Psoas muscle (tissue), 8 donors: ENCODE results near the gene DPP10. TPM values are rescaled to one million over a fixed set of nuclear protein-coding genes. Genes with fewer than 3 reads are reported as not detected.

Experiments
- ATAC-seq, 4 donors: fragments of 200-7000 bp; cut with Tn5 transposase; one replicate each; pipeline ENCODE4 v1.9.1; 2020; ENCODE audit warnings: moderate library complexity in 3 of 4, mild to moderate bottlenecking in 2 of 4
- DNase-seq, 2 donors: peaks; one replicate each; pipeline ENCODE4 v3.0.0-alpha.2; 2020
- H3K27ac ChIP-seq: fragments of 200-600 bp; one replicate; pipeline ENCODE4 v1.8.0; 2022
- H3K27me3 ChIP-seq, 3 donors: fragments of 200-600 bp in 1 of 3; one replicate each; pipeline versions ENCODE4 v1.6.1 to v1.8.0; 2013 to 2022; ENCODE audit warnings: low read length in 2 of 3, mild to moderate bottlenecking in 2 of 3, moderate library complexity in 1 of 3; ENCODE audit not compliant: insufficient read depth in 3 of 3
- H3K36me3 ChIP-seq, 2 donors: fragments of 200-600 bp in 1 of 2; one replicate each; pipeline versions ENCODE4 v1.6.1 to v1.8.0; 2013 to 2022; ENCODE audit warnings: low read depth in 1 of 2, mild to moderate bottlenecking in 1 of 2, moderate library complexity in 1 of 2; ENCODE audit not compliant: insufficient read depth in 1 of 2
- H3K4me1 ChIP-seq: fragments of 200-600 bp; one replicate; pipeline ENCODE4 v1.8.0; 2022
- H3K4me3 ChIP-seq: fragments of 200-600 bp; one replicate; pipeline ENCODE4 v1.8.0; 2022; ENCODE audit warnings: mild to moderate bottlenecking
- H3K9me3 ChIP-seq: fragments of 200-600 bp; one replicate; pipeline ENCODE4 v1.8.0; 2022
- WGBS, 3 donors: extraction: QIAGEN DNeasy Blood & Tissue Kit; methylation state at CpG; one replicate each; pipeline versions ENCODE4 v1.1.6 to v1.1.7; 2013; 5-methylcytosine and 5-hydroxymethylcytosine counted together
- intact Hi-C, 2 donors: fragments of 100-400 bp; cut with DNase I; formaldehyde crosslinking; loops; one replicate each; pipeline versions ENCODE4 v1.11.0 to v1.14.2; 2022
- polyA plus RNA-seq, 3 donors: library from polyadenylated mRNA; stranded (reverse); fragments of 200-250 nt; gene quantifications; one replicate each; pipeline ENCODE4 v1.2.3, GENCODE V29; 2013
- total RNA-seq, 4 donors: library from RNA; stranded (reverse); fragmentation: NEBNext Ultra II Directional in 2 of 4; extraction: Animal tissue kit (Norgen Biotek cat#: 25700) in 2 of 4; gene quantifications; one replicate each; pipeline versions ENCODE4 v1.2.1 to v1.2.4, GENCODE V29; 2021 to 2023
- TF ChIP-seq, protein P1 (sequence below): fragments of 200-600 bp; IDR thresholded peaks from one replicate; pipeline ENCODE4 v1.8.0; 2022; ENCODE audit warnings: antibody characterized with exemption
- donor health status: healthy with polysubstance abuse.
- donor health status: DM: no; HTN: no; CAD: no; lungs with moderate emphysema.
- donor health status: Bipolar disorder and iron deficiency.
- donor health status: healthy.
- donor health status: DM: yes; HTN: yes; CAD: no.
- donor health status: DM: no; HTN: no; CAD: no.
- donor health status: DM: no; HTN: no; CAD: no.
- donor health status: DM: yes; HTN: yes; CAD: no.

Gene DPP10
- total and polyA plus RNA-seq, 7 donors = 0.01 to 0.11 TPM; not detected in 5

GRCh38 chr2:114545052-114545451 is 102.6 kb downstream of the DPP10 start:
- H3K36me3 ChIP-seq = no peaks in the 10 kb centered on the region
- no peak overlapping the region for H3K27ac ChIP-seq
- ATAC-seq = no peak
- H3K27me3 ChIP-seq = peaks cover 0 to 4% (median 0%) of the 10 kb centered on the region in 3 donors
- TF ChIP-seq, protein P1, sequence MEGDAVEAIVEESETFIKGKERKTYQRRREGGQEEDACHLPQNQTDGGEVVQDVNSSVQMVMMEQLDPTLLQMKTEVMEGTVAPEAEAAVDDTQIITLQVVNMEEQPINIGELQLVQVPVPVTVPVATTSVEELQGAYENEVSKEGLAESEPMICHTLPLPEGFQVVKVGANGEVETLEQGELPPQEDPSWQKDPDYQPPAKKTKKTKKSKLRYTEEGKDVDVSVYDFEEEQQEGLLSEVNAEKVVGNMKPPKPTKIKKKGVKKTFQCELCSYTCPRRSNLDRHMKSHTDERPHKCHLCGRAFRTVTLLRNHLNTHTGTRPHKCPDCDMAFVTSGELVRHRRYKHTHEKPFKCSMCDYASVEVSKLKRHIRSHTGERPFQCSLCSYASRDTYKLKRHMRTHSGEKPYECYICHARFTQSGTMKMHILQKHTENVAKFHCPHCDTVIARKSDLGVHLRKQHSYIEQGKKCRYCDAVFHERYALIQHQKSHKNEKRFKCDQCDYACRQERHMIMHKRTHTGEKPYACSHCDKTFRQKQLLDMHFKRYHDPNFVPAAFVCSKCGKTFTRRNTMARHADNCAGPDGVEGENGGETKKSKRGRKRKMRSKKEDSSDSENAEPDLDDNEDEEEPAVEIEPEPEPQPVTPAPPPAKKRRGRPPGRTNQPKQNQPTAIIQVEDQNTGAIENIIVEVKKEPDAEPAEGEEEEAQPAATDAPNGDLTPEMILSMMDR = no peak
- H3K4me3 ChIP-seq = no peak overlapping the region
- H3K9me3 ChIP-seq = no peaks in the 10 kb centered on the region
- no peak for DNase-seq
- whole genome bisulfite sequencing, 3 donors = 90 to 97% (median 91%) methylated on average over 2 of the region's 2 CpGs
- peaks cover 5% of the 10 kb centered on the region for H3K4me1 ChIP-seq
- intact Hi-C loops = no loop called here

- ATAC-seq = no peak
- TF ChIP-seq, protein P1 = no peak
Observed at GRCh38 chr2:114546531-114546930, 104.1 kb downstream of the DPP10 start.

GRCh38 chr2:114548151-114548550 is 105.7 kb downstream of the DPP10 start:
- intact Hi-C loops = no loop called here
- H3K36me3 ChIP-seq = no peaks in the 10 kb centered on the region
- H3K27ac ChIP-seq = no peak overlapping the region
- WGBS, 3 donors = 78 to 79% (median 78%) methylated on average over 6 of the region's 6 CpGs
- H3K27me3 ChIP-seq = peaks cover 0 to 5% (median 0%) of the 10 kb centered on the region in 3 donors
- no peaks in the 10 kb centered on the region for H3K9me3 ChIP-seq
- no peak overlapping the region for H3K4me3 ChIP-seq
- peaks cover 5% of the 10 kb centered on the region for H3K4me1 ChIP-seq
- TF ChIP-seq, protein P1 = no peak
- DNase-seq (no peak), ATAC-seq (no peak)

More at GRCh38 chr2:114546531-114546930, 104.1 kb downstream of the DPP10 start:
- 73 to 78% (median 76%) methylated on average over 3 of the region's 3 CpGs for WGBS, 3 donors
- Histone ChIP-seq H3K4me1 (peaks cover 5% of the 10 kb centered on the region), H3K27ac (no peak overlapping the region), H3K36me3 (no peaks in the 10 kb centered on the region), H3K27me3 (peaks cover 0 to 5% (median 0%) of the 10 kb centered on the region in 3 donors), H3K4me3 (no peak overlapping the region), H3K9me3 (no peaks in the 10 kb centered on the region)
- DNase-seq = no peak
- intact Hi-C loops = no loop called here

DNA sequence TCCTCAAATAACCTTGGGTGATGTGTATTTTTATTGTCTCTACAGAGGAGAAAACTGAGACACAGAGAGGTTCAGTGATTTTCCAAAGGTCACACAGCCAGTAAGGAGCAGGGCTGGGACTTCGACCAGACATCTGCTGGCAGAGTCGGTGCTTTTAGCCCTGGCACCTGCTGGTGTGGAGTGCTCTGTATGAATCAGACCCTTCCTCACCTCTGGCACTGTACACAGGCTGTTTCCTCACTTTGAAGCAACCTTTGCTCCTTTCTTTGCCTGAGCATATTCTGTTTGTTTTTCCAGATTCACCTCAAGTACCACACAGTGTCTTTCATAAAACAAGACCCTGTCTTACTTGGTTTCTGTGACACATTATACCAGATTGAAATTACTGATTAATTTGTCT is 107.9 kb downstream of the DPP10 start:
- H3K9me3 ChIP-seq = no peaks in the 10 kb centered on the region
- no peak for ATAC-seq
- no peaks in the 10 kb centered on the region for H3K36me3 ChIP-seq
- DNase-seq = no peak
- WGBS, 3 donors = 60 to 70% (median 68%) methylated on average over 2 of the region's 2 CpGs
- H3K4me1 ChIP-seq = no peaks in the 10 kb centered on the region
- no peak overlapping the region for H3K4me3 ChIP-seq
- H3K27ac ChIP-seq = no peak overlapping the region
- H3K27me3 ChIP-seq = peaks cover 0 to 5% (median 0%) of the 10 kb centered on the region in 3 donors
- TF ChIP-seq, protein P1 = no peak
- intact Hi-C loops = loop anchor here in 1 of 2 donors (5.0 kb wide), 1 partner anchor 573 kb away; no protein-coding TSS in a partner anchor
